GM19395 (cell line): ENCODE results near the gene FBXL3.
"Not testable (repeated sequence)": the region's sequence is repeated elsewhere in the genome, so short reads cannot be mapped to it uniquely, and the experiment has no call there.

Experiments
- ATAC-seq: cut with Tn5 transposase; IDR thresholded peaks from one replicate; pipeline ENCODE4 v1.9.1; 2021; ENCODE audit warnings: mild to moderate bottlenecking, moderate library complexity; ENCODE audit not compliant: unreplicated experiment

The FBXL3 gene

GRCh38 chr13:76991796-76992547 lies 35.0 kb downstream of the FBXL3 start, which contains the start of gene CLN5:
Gene CLN5 (plus strand): TSS chr13:76992081. CDS start chr13:76992099, 18 bp downstream.
- ATAC-seq = peak; percentile 94

- ATAC-seq = peak; percentile 69
Observed at GRCh38 chr13:76991432-76991795, 35.5 kb downstream of the FBXL3 start.

- ATAC-seq = no peak
Observed at GRCh38 chr13:76983676-76984075, 43.3 kb downstream of the FBXL3 start.

- ATAC-seq = no peak
Observed at GRCh38 chr13:76982061-76982460, 44.9 kb downstream of the FBXL3 start.

- peak; percentile 99 for ATAC-seq
Observed at GRCh38 chr13:76980075-76980718, 46.8 kb downstream of the FBXL3 start.

- ATAC-seq = no peak
Observed at GRCh38 chr13:76976929-76977328, 50.0 kb downstream of the FBXL3 start.

- ATAC-seq = no peak
Observed at GRCh38 chr13:76976490-76976889, 50.5 kb downstream of the FBXL3 start.

- ATAC-seq = no peak
Observed at GRCh38 chr13:76975863-76976262, 51.1 kb downstream of the FBXL3 start.

GRCh38 chr13:76974618-76974975 lies 52.4 kb downstream of the FBXL3 start:
- ATAC-seq = no peak

- no peak for ATAC-seq
Observed at GRCh38 chr13:76973920-76974617, 52.9 kb downstream of the FBXL3 start.

- no peak for ATAC-seq
Observed at GRCh38 chr13:76971851-76972829, 54.8 kb downstream of the FBXL3 start.

GRCh38 chr13:76971215-76971614 lies 55.7 kb downstream of the FBXL3 start:
- peak; percentile 54 for ATAC-seq

GRCh38 chr13:76969488-76970365 lies 57.2 kb downstream of the FBXL3 start:
- no peak for ATAC-seq

GRCh38 chr13:76968041-76968440 lies 58.9 kb downstream of the FBXL3 start:
- no peak for ATAC-seq

GRCh38 chr13:76967031-76967430 lies 59.9 kb downstream of the FBXL3 start:
- ATAC-seq = no peak

- ATAC-seq = no peak
Observed at GRCh38 chr13:76965759-76966421, 61.1 kb downstream of the FBXL3 start.

GRCh38 chr13:76959734-76960133 lies 67.2 kb downstream of the FBXL3 start:
- not testable (repeated sequence) for ATAC-seq

- ATAC-seq = no peak
Observed at GRCh38 chr13:76958841-76959432, 68.0 kb downstream of the FBXL3 start.

GRCh38 chr13:76955661-76956060 lies 71.3 kb downstream of the FBXL3 start:
- no peak for ATAC-seq
